ENCODE measurements around the gene SHB.

GRCh38 chr9:37952731-37953130 is 116.3 kb downstream of the SHB start:
- TF ChIP-seq CTCF (IDR thresholded peaks at IDR 0.05), result no peak
- no peak for TF ChIP-seq POLR2A (IDR thresholded peaks at IDR 0.05)
- no peak for TF ChIP-seq POLR2AphosphoS5 (IDR thresholded peaks at IDR 0.05; ENCODE audit: insufficient read depth in 1 of 2, low read depth in 1 of 2)
